ENCODE data around the gene ECSIT. TPM values are rescaled to one million over a fixed set of nuclear protein-coding genes. Genes with fewer than 3 reads are reported as not detected.

Gene ECSIT
- total RNA-seq, 3 donors from 2014 or later (not counting 1 experiment from before 2014, with no cell fraction given), result 23.6 to 24.5 (median 24.1) TPM

GRCh38 chr19:11495481-11495880 is 33.5 kb downstream of the ECSIT start:
- Histone ChIP-seq H3K27me3 (ENCODE audit: control insufficient read depth, insufficient read depth, low read length) (no peaks in the 10 kb centered on the region), H3K9me3 (ENCODE audit: control insufficient read depth, insufficient read depth, low read length) (no peaks in the 10 kb centered on the region), H3K27ac (ENCODE audit: low read length) (no peak overlapping the region), H3K36me3 (ENCODE audit: control insufficient read depth, insufficient read depth, low read length) (peaks cover 10% of the 10 kb centered on the region), H3K4me3 (ENCODE audit: low read length) (no peak overlapping the region), H3K4me1 (ENCODE audit: control insufficient read depth, insufficient read depth, low read length) (no peaks in the 10 kb centered on the region)
- ATAC-seq, result no peak
- Mint-ChIP-seq H3K4me1 (no peaks in the 10 kb centered on the region), H3K27ac (no peak overlapping the region), H3K36me3 (no peaks in the 10 kb centered on the region), H3K4me3 (no peak overlapping the region), H3K9me3 (no peaks in the 10 kb centered on the region), H3K27me3 (ENCODE audit: low read depth in 2 of 2) (no peaks in the 10 kb centered on the region)
- DNase-seq, result no peak
- intact Hi-C loops (cut with micrococcal nuclease), result no loop called here
- WGBS (ENCODE audit: insufficient coverage), result 98% methylated on average over 10 of the region's 10 CpGs
- TF ChIP-seq CTCF (IDR thresholded peaks at IDR 0.05), result no peak

DNA sequence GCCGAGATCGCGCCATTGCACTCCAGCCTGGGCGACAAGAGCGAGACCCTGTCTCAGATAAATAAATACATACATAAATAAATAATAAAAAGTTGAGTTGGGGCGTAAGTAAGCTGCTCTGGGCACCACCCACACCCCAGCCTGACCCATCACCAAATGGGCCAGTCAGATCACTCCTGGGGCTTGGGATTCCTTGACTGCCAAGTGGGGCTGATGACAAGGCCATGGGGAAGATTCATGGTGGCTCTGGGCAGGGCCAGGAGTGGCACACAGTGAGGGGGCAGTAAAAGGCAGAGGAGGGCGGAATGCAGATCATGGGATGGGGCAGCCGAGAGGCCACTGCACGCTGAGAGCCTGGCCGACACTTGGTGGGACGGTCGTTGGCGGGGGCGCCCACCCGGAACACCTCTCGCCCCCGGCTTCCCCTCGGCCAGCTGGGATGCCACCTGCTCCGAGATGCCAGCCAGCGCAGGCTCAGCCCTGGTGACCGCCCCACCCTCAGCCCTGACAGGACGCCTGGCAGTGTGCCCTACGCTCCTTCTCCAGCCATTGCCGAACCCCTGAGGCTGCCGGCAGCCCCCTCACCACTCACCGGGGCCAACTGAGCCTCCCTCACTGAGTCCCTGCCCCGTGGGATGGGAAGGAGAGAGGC is 34.2 kb downstream of the ECSIT start:
- H3K4me1 Mint-ChIP-seq, result no peaks in the 10 kb centered on the region
- Histone ChIP-seq H3K4me1 (ENCODE audit: control insufficient read depth, insufficient read depth, low read length) (no peaks in the 10 kb centered on the region), H3K36me3 (ENCODE audit: control insufficient read depth, insufficient read depth, low read length) (peaks cover 12% of the 10 kb centered on the region), H3K27me3 (ENCODE audit: control insufficient read depth, insufficient read depth, low read length) (no peaks in the 10 kb centered on the region), H3K9me3 (ENCODE audit: control insufficient read depth, insufficient read depth, low read length) (no peaks in the 10 kb centered on the region), H3K4me3 (ENCODE audit: low read length) (no peak overlapping the region), H3K27ac (ENCODE audit: low read length) (no peak overlapping the region)
- no peak overlapping the region for H3K27ac Mint-ChIP-seq
- 96% methylated on average over 20 of the region's 27 CpGs for WGBS (ENCODE audit: insufficient coverage)
- DNase-seq, result no peak
- ATAC-seq, result no peak
- intact Hi-C loops (cut with micrococcal nuclease), result no loop called here
- H3K9me3 Mint-ChIP-seq, result no peaks in the 10 kb centered on the region
- H3K4me3 Mint-ChIP-seq, result no peak overlapping the region
- no peaks in the 10 kb centered on the region for H3K27me3 Mint-ChIP-seq (ENCODE audit: low read depth in 2 of 2)
- H3K36me3 Mint-ChIP-seq, result no peaks in the 10 kb centered on the region
- no peak for TF ChIP-seq CTCF (IDR thresholded peaks at IDR 0.05)

GRCh38 chr19:11489378-11489777 is 39.6 kb downstream of the ECSIT start:
- Histone ChIP-seq H3K27me3 (ENCODE audit: control insufficient read depth, insufficient read depth, low read length) (no peaks in the 10 kb centered on the region), H3K27ac (ENCODE audit: low read length) (no peak overlapping the region), H3K4me1 (ENCODE audit: control insufficient read depth, insufficient read depth, low read length) (no peaks in the 10 kb centered on the region), H3K9me3 (ENCODE audit: control insufficient read depth, insufficient read depth, low read length) (no peaks in the 10 kb centered on the region), H3K4me3 (ENCODE audit: low read length) (no peak overlapping the region), H3K36me3 (ENCODE audit: control insufficient read depth, insufficient read depth, low read length) (peaks cover 7% of the 10 kb centered on the region)
- Mint-ChIP-seq H3K36me3 (no peaks in the 10 kb centered on the region), H3K27me3 (ENCODE audit: low read depth in 2 of 2) (no peaks in the 10 kb centered on the region), H3K27ac (no peak overlapping the region), H3K4me1 (peaks cover 0 to 5% of the 10 kb centered on the region in 2 donors), H3K4me3 (no peak overlapping the region), H3K9me3 (no peaks in the 10 kb centered on the region)
- TF ChIP-seq CTCF (IDR thresholded peaks at IDR 0.05), result no peak
- WGBS (ENCODE audit: insufficient coverage), result 95% methylated on average over 7 of the region's 7 CpGs
- intact Hi-C loops (cut with micrococcal nuclease), result no loop called here
- DNase-seq (no peak), ATAC-seq (no peak)
